Duodenal mucosa (tissue), 2 donors: ENCODE measurements around the gene STXBP5L.
"Not testable (repeated sequence)": the region's sequence is repeated elsewhere in the genome, so short reads cannot be mapped to it uniquely, and the experiment has no call there.

Experiments used
- H3K27ac ChIP-seq: one replicate; pipeline ENCODE4 v1.7.0; 2013; ENCODE audit warnings: low read depth, low read length
- H3K27me3 ChIP-seq, 2 donors: one replicate each; pipeline ENCODE4 v1.7.0; 2013; ENCODE audit warnings: low read length in 2 of 2, control low read depth in 1 of 2; ENCODE audit not compliant: insufficient read depth in 2 of 2, control insufficient read depth in 1 of 2
- H3K36me3 ChIP-seq, 2 donors: one replicate each; pipeline ENCODE4 v1.7.0; 2013; ENCODE audit warnings: low read length in 2 of 2, control low read depth in 1 of 2; ENCODE audit not compliant: insufficient read depth in 2 of 2, control insufficient read depth in 1 of 2
- H3K4me1 ChIP-seq, 2 donors: one replicate each; pipeline ENCODE4 v1.7.0; 2013; ENCODE audit warnings: low read length in 2 of 2, control low read depth in 1 of 2; ENCODE audit not compliant: insufficient read depth in 2 of 2, control insufficient read depth in 1 of 2
- H3K4me3 ChIP-seq, 2 donors: one replicate each; pipeline ENCODE4 v1.7.0; 2013; ENCODE audit warnings: low read length in 2 of 2, low read depth in 1 of 2
- H3K9ac ChIP-seq, 2 donors: one replicate each; pipeline ENCODE4 v1.7.0; 2013; ENCODE audit warnings: low read length in 2 of 2, low read depth in 1 of 2
- H3K9me3 ChIP-seq, 2 donors: one replicate each; pipeline ENCODE4 v1.7.0; 2013; ENCODE audit warnings: low read length in 2 of 2, control low read depth in 1 of 2; ENCODE audit not compliant: control insufficient read depth in 1 of 2

STXBP5L gene

GRCh38 chr3:121274411-121274810 lies 366.4 kb downstream of the STXBP5L start:
- H3K9ac ChIP-seq: no peak overlapping the region
- no peaks in the 10 kb centered on the region for H3K4me1 ChIP-seq
- H3K4me3 ChIP-seq: no peak overlapping the region
- H3K36me3 ChIP-seq: no peaks in the 10 kb centered on the region
- no peaks in the 10 kb centered on the region for H3K9me3 ChIP-seq
- H3K27me3 ChIP-seq: no peaks in the 10 kb centered on the region
- no peak overlapping the region for H3K27ac ChIP-seq

GRCh38 chr3:121295452-121295851 lies 387.4 kb downstream of the STXBP5L start:
- Histone ChIP-seq H3K4me1 (no peaks in the 10 kb centered on the region), H3K9me3 (no peaks in the 10 kb centered on the region), H3K4me3 (no peak overlapping the region), H3K9ac (no peak overlapping the region), H3K36me3 (no peaks in the 10 kb centered on the region), H3K27me3 (no peaks in the 10 kb centered on the region), H3K27ac (no peak overlapping the region)

GRCh38 chr3:121295979-121296378 lies 388.0 kb downstream of the STXBP5L start:
- Histone ChIP-seq H3K27ac (no peak overlapping the region), H3K9ac (no peak overlapping the region), H3K4me3 (no peak overlapping the region)

GRCh38 chr3:121324320-121324719 lies 416.3 kb downstream of the STXBP5L start:
- Histone ChIP-seq H3K9ac (no peak overlapping the region), H3K27ac (no peak overlapping the region), H3K36me3 (no peaks in the 10 kb centered on the region), H3K4me3 (no peak overlapping the region), H3K4me1 (no peaks in the 10 kb centered on the region), H3K9me3 (no peaks in the 10 kb centered on the region), H3K27me3 (no peaks in the 10 kb centered on the region)

More at GRCh38 chr3:121295979-121296378, 388.0 kb downstream of the STXBP5L start:
- H3K4me1 ChIP-seq: no peaks in the 10 kb centered on the region
- no peaks in the 10 kb centered on the region for H3K27me3 ChIP-seq
- H3K9me3 ChIP-seq: no peaks in the 10 kb centered on the region
- H3K36me3 ChIP-seq: no peaks in the 10 kb centered on the region

- no peak overlapping the region for H3K9ac ChIP-seq
- H3K4me1 ChIP-seq: no peaks in the 10 kb centered on the region
- H3K9me3 ChIP-seq: no peaks in the 10 kb centered on the region
- H3K36me3 ChIP-seq: no peaks in the 10 kb centered on the region
- no peaks in the 10 kb centered on the region for H3K27me3 ChIP-seq
- H3K4me3 ChIP-seq: no peak overlapping the region
- H3K27ac ChIP-seq: no peak overlapping the region
Observed at GRCh38 chr3:121330118-121330517, 422.1 kb downstream of the STXBP5L start.

- H3K9me3 ChIP-seq: no peaks in the 10 kb centered on the region
- H3K4me1 ChIP-seq: no peaks in the 10 kb centered on the region
- H3K27ac ChIP-seq: no peak overlapping the region
- no peaks in the 10 kb centered on the region for H3K36me3 ChIP-seq
- no peaks in the 10 kb centered on the region for H3K27me3 ChIP-seq
- H3K4me3 ChIP-seq: no peak overlapping the region
- H3K9ac ChIP-seq: no peak overlapping the region
Observed at GRCh38 chr3:121330634-121331033, 422.6 kb downstream of the STXBP5L start.

GRCh38 chr3:121355960-121356359 lies 448.0 kb downstream of the STXBP5L start:
- not testable (repeated sequence) for H3K36me3 ChIP-seq, H3K4me1 ChIP-seq, H3K9ac ChIP-seq, H3K4me3 ChIP-seq, H3K27ac ChIP-seq, H3K9me3 ChIP-seq, H3K27me3 ChIP-seq

GRCh38 chr3:121362035-121362734 lies 454.2 kb downstream of the STXBP5L start:
- Histone ChIP-seq H3K9me3 (no peaks in the 10 kb centered on the region), H3K27me3 (no peaks in the 10 kb centered on the region), H3K27ac (no peak overlapping the region), H3K36me3 (no peaks in the 10 kb centered on the region), H3K4me3 (no peak overlapping the region), H3K4me1 (no peaks in the 10 kb centered on the region), H3K9ac (no peak overlapping the region)

- not testable (repeated sequence) for H3K36me3 ChIP-seq, H3K9me3 ChIP-seq, H3K27ac ChIP-seq, H3K27me3 ChIP-seq, H3K4me1 ChIP-seq, H3K9ac ChIP-seq, H3K4me3 ChIP-seq
Observed at GRCh38 chr3:121388308-121388707, 480.3 kb downstream of the STXBP5L start.

- not testable (repeated sequence) for H3K9ac ChIP-seq, H3K27ac ChIP-seq, H3K27me3 ChIP-seq
Observed at GRCh38 chr3:121395967-121396366, 488.0 kb downstream of the STXBP5L start.

GRCh38 chr3:121398051-121398450 lies 490.0 kb downstream of the STXBP5L start:
- H3K9me3 ChIP-seq, H3K4me1 ChIP-seq, H3K27ac ChIP-seq, H3K9ac ChIP-seq, H3K36me3 ChIP-seq, H3K4me3 ChIP-seq, H3K27me3 ChIP-seq: not testable (repeated sequence)

More at GRCh38 chr3:121395967-121396366, 488.0 kb downstream of the STXBP5L start:
- H3K4me3 ChIP-seq, H3K9me3 ChIP-seq, H3K36me3 ChIP-seq, H3K4me1 ChIP-seq: not testable (repeated sequence)
